Endothelial cell of umbilical vein (primary cell): Measurements from ENCODE around the gene HOXA4.

ENCODE experiments used
- EZH2 ChIP-seq: IDR thresholded peaks from 2 replicates; pipeline ENCODE4 v1.6.1; 2012; ENCODE audit warnings: borderline replicate concordance, low read depth, mild to moderate bottlenecking, moderate library complexity, low read length, inconsistent platforms; ENCODE audit not compliant: severe bottlenecking
- FOS ChIP-seq: IDR thresholded peaks from 2 replicates; pipeline ENCODE4 v1.6.1; 2011; ENCODE audit warnings: mild to moderate bottlenecking, low read length, moderate library complexity, borderline replicate concordance; ENCODE audit not compliant: insufficient read depth
- GATA2 ChIP-seq: IDR thresholded peaks from 2 replicates; pipeline ENCODE4 v1.7.0; 2011; ENCODE audit warnings: low read depth, mild to moderate bottlenecking, moderate library complexity, mixed read lengths, low read length; ENCODE audit not compliant: insufficient read length, insufficient read depth
- MYC ChIP-seq: IDR thresholded peaks from one replicate; pipeline ENCODE4 v1.6.1; 2011; ENCODE audit warnings: mild to moderate bottlenecking, low read depth, low read length
- POLR2A ChIP-seq: IDR thresholded peaks from 2 replicates; pipeline ENCODE4 v1.6.1; 2012; ENCODE audit warnings: low read depth, mild to moderate bottlenecking, control low read depth, low read length
- POLR2AphosphoS5 ChIP-seq: IDR thresholded peaks from 2 replicates; pipeline ENCODE4 v1.6.1; 2012; ENCODE audit warnings: low read depth, mild to moderate bottlenecking, control low read depth, low read length, moderate library complexity; ENCODE audit not compliant: insufficient read depth
- TF ChIP-seq, protein P1 (sequence below): IDR thresholded peaks from 2 replicates; pipeline ENCODE4 v1.6.1; 2011; ENCODE audit not compliant: insufficient read depth, insufficient read length
- TF ChIP-seq, protein P2 (sequence below), 2 donors: IDR thresholded peaks; 1 replicate in 1 of 2; 2 replicates in 1 of 2; pipeline ENCODE4 v1.5.1; 2011; ENCODE audit warnings: low read length in 2 of 2, mild to moderate bottlenecking in 2 of 2, moderate library complexity in 2 of 2, control low read depth in 1 of 2, inconsistent platforms in 1 of 2, low read depth in 1 of 2; ENCODE audit not compliant: insufficient read depth in 1 of 2; ENCODE audit errors: extremely low read depth in 1 of 2

DNA sequence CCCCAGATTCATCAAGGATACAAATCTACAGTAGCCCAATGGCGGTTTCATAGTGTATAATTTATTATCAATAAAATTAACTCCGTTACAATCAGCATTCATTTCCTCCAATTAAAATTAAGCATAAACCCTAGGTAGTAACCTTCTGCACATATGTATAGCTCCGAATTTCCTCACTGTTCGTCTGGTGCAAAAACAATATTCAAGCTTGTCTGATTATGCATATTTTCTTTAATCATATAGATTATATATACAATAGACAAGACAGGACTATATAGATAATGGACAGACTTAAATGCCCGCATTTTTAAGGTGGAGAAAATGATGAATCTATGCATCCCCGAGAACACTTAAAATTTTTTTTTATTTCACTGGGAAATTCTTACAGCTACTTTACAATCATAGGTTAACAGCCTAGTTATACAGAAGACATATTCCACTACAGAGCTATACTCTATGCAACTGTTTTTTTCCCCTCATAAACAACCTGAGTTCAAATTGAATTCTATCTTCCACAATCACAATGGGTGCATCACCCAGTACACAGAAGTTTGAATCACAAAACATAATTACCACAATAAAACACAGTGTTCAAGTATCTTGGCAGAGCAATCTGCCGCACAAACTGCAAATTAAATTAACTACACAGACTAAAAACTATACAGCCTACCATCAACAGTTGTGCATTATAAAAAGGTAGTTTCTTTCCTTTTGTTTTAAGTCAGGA is 32.2 kb upstream of the HOXA4 start:
- TF ChIP-seq MYC (no peak), POLR2A (no peak), EZH2 (no peak), FOS (no peak), POLR2AphosphoS5 (no peak), GATA2 (no peak)
- TF ChIP-seq, protein P1, sequence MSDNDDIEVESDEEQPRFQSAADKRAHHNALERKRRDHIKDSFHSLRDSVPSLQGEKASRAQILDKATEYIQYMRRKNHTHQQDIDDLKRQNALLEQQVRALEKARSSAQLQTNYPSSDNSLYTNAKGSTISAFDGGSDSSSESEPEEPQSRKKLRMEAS: no peak
- TF ChIP-seq, protein P2, sequence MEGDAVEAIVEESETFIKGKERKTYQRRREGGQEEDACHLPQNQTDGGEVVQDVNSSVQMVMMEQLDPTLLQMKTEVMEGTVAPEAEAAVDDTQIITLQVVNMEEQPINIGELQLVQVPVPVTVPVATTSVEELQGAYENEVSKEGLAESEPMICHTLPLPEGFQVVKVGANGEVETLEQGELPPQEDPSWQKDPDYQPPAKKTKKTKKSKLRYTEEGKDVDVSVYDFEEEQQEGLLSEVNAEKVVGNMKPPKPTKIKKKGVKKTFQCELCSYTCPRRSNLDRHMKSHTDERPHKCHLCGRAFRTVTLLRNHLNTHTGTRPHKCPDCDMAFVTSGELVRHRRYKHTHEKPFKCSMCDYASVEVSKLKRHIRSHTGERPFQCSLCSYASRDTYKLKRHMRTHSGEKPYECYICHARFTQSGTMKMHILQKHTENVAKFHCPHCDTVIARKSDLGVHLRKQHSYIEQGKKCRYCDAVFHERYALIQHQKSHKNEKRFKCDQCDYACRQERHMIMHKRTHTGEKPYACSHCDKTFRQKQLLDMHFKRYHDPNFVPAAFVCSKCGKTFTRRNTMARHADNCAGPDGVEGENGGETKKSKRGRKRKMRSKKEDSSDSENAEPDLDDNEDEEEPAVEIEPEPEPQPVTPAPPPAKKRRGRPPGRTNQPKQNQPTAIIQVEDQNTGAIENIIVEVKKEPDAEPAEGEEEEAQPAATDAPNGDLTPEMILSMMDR (IDR thresholded peaks at IDR 0.05; ENCODE audit: extremely low read depth in 1 of 2, insufficient read depth in 1 of 2, low read depth in 1 of 2, low read length in 2 of 2): no peak
